ENCODE data around the gene C16orf90. TPM values are rescaled to one million over a fixed set of nuclear protein-coding genes. Genes with fewer than 3 reads are reported as not detected.
A peak's percentile ranks its signal among the peaks of the same experiment; 100 is the strongest.

The C16orf90 gene
- total and polyA plus RNA-seq, 2 experiments from 2014 or later = not detected

GRCh38 chr16:3468501-3468900, 26.8 kb downstream of the C16orf90 start:
- H3K4me1 ChIP-seq (ENCODE audit: low read depth) = peaks cover 9% of the 10 kb centered on the region
- no peak for DNase-seq (ENCODE audit: low read depth in 1 of 2, low spot score in 1 of 2)
- no peaks in the 10 kb centered on the region for H3K36me3 ChIP-seq
- H3K27ac ChIP-seq = no peak overlapping the region
- H3K9me3 ChIP-seq (ENCODE audit: low read depth) = no peaks in the 10 kb centered on the region
- H3K27me3 ChIP-seq = no peaks in the 10 kb centered on the region
- TF ChIP-seq CTCF (IDR thresholded peaks at IDR 0.05; ENCODE audit: low read depth, low read length) = no peak
- H3K4me3 ChIP-seq = no peak overlapping the region

DNA sequence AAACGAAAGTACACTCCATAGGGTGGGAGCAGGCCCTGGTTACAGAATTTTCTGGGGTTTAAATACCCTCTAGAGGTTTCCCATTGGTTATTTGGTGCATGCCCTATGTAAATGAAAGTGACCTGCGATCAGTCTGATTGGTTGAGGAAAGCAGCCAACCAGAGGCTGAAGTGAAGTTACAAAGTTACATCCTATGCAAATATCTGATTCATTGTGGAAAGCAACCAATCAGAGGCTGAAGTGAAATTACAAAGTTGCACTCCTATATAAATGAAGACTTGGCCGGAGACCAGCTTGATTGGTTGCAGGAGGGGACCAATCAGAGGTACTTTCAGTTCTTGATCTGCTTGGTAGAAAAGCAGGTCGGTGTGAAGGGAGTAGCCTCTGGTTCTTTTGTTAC, 27.4 kb downstream of the C16orf90 start:
- H3K27ac ChIP-seq = no peak overlapping the region
- peaks cover 9% of the 10 kb centered on the region for H3K4me1 ChIP-seq (ENCODE audit: low read depth)
- no peak overlapping the region for H3K4me3 ChIP-seq
- no peaks in the 10 kb centered on the region for H3K36me3 ChIP-seq
- no peaks in the 10 kb centered on the region for H3K9me3 ChIP-seq (ENCODE audit: low read depth)
- peak in 1 of 2 donors; percentile 21 for DNase-seq (ENCODE audit: low read depth in 1 of 2, low spot score in 1 of 2)
- no peaks in the 10 kb centered on the region for H3K27me3 ChIP-seq
- TF ChIP-seq CTCF (IDR thresholded peaks at IDR 0.05; ENCODE audit: low read depth, low read length) = no peak

GRCh38 chr16:3467182-3467581, 28.1 kb downstream of the C16orf90 start:
- Histone ChIP-seq H3K27ac (peak overlapping the region; percentile 28), H3K27me3 (no peaks in the 10 kb centered on the region), H3K9me3 (ENCODE audit: low read depth) (no peaks in the 10 kb centered on the region), H3K36me3 (no peaks in the 10 kb centered on the region), H3K4me1 (ENCODE audit: low read depth) (peaks cover 12% of the 10 kb centered on the region), H3K4me3 (no peak overlapping the region)
- no peak for DNase-seq (ENCODE audit: low read depth in 1 of 2, low spot score in 1 of 2)
- TF ChIP-seq CTCF (IDR thresholded peaks at IDR 0.05; ENCODE audit: low read depth, low read length) = no peak

GRCh38 chr16:3465911-3466584, 29.2 kb downstream of the C16orf90 start:
- no peak overlapping the region for H3K27ac ChIP-seq
- H3K4me3 ChIP-seq = no peak overlapping the region
- H3K4me1 ChIP-seq (ENCODE audit: low read depth) = peaks cover 20% of the 10 kb centered on the region
- H3K36me3 ChIP-seq = no peaks in the 10 kb centered on the region
- H3K27me3 ChIP-seq = no peaks in the 10 kb centered on the region
- DNase-seq (ENCODE audit: low read depth in 1 of 2, low spot score in 1 of 2) = no peak
- H3K9me3 ChIP-seq (ENCODE audit: low read depth) = no peaks in the 10 kb centered on the region
- no peak for TF ChIP-seq CTCF (IDR thresholded peaks at IDR 0.05; ENCODE audit: low read depth, low read length)

GRCh38 chr16:3465301-3465700, 30.0 kb downstream of the C16orf90 start:
- Histone ChIP-seq H3K4me3 (no peak overlapping the region), H3K27me3 (no peaks in the 10 kb centered on the region), H3K36me3 (no peaks in the 10 kb centered on the region), H3K9me3 (ENCODE audit: low read depth) (no peaks in the 10 kb centered on the region), H3K27ac (no peak overlapping the region), H3K4me1 (ENCODE audit: low read depth) (peaks cover 25% of the 10 kb centered on the region)
- DNase-seq (ENCODE audit: low read depth in 1 of 2, low spot score in 1 of 2) = no peak
- no peak for TF ChIP-seq CTCF (IDR thresholded peaks at IDR 0.05; ENCODE audit: low read depth, low read length)
